Right kidney (tissue), 1 donor: ENCODE measurements around the gene CCT5.
"Not testable (repeated sequence)": the region's sequence is repeated elsewhere in the genome, so short reads cannot be mapped to it uniquely, and the experiment has no call there.

ENCODE experiments used
- DNase-seq: peaks from one replicate; pipeline ENCODE4 v3.0.0-alpha.2; 2016

CCT5 gene

GRCh38 chr5:10243660-10244240 is 6.3 kb upstream of the CCT5 start:
- DNase-seq: no peak

- no peak for DNase-seq
Observed at GRCh38 chr5:10244342-10244944, 5.6 kb upstream of the CCT5 start.

- no peak for DNase-seq
Observed at GRCh38 chr5:10246761-10247160, 3.3 kb upstream of the CCT5 start.

- not testable (repeated sequence) for DNase-seq
Observed at GRCh38 chr5:10247217-10247616, 2.9 kb upstream of the CCT5 start.

- DNase-seq: no peak
Observed at GRCh38 chr5:10248378-10249260, 1.5 kb upstream of the CCT5 start.

- DNase-seq: no peak
Observed at GRCh38 chr5:10250806-10251276, 761 bp downstream of the CCT5 start.

GRCh38 chr5:10251405-10251804 is 1.3 kb downstream of the CCT5 start:
- no peak for DNase-seq

- DNase-seq: no peak
Observed at GRCh38 chr5:10253390-10253789, 3.3 kb downstream of the CCT5 start.

- no peak for DNase-seq
Observed at GRCh38 chr5:10254686-10255085, 4.6 kb downstream of the CCT5 start.

GRCh38 chr5:10257870-10258269 is 7.8 kb downstream of the CCT5 start:
- no peak for DNase-seq

- DNase-seq: no peak
Observed at GRCh38 chr5:10259899-10260298, 9.8 kb downstream of the CCT5 start.

GRCh38 chr5:10261065-10261464 is 11.0 kb downstream of the CCT5 start:
- DNase-seq: no peak

GRCh38 chr5:10262121-10262774 is 12.2 kb downstream of the CCT5 start:
- DNase-seq: no peak

GRCh38 chr5:10262995-10263394 is 12.9 kb downstream of the CCT5 start:
- no peak for DNase-seq

GRCh38 chr5:10264604-10265003 is 14.5 kb downstream of the CCT5 start:
- no peak for DNase-seq

GRCh38 chr5:10265245-10266109 is 15.4 kb downstream of the CCT5 start:
- no peak for DNase-seq

- DNase-seq: no peak
Observed at GRCh38 chr5:10266137-10266536, 16.1 kb downstream of the CCT5 start.

- DNase-seq: no peak
Observed at GRCh38 chr5:10266839-10267238, 16.8 kb downstream of the CCT5 start.

- no peak for DNase-seq
Observed at GRCh38 chr5:10268100-10268499, 18.0 kb downstream of the CCT5 start.

- no peak for DNase-seq
Observed at GRCh38 chr5:10272053-10272874, 22.2 kb downstream of the CCT5 start.

GRCh38 chr5:10272875-10273209 is 22.8 kb downstream of the CCT5 start:
- DNase-seq: not testable (repeated sequence)
